GM23338 (cell line): ENCODE results near the gene OBSL1. TPM values are rescaled to one million over a fixed set of nuclear protein-coding genes. Genes with fewer than 3 reads are reported as not detected.

ENCODE experiments used
- ATAC-seq: fragments of 200-7000 bp; cut with Tn5 transposase; 3 replicates; pipeline ENCODE4 v1.9.1; 2020
- DNase-seq: peaks from one replicate; pipeline ENCODE4 v3.0.0-alpha.2; 2015; ENCODE audit warnings: low spot score
- H2AFZ ChIP-seq: fragments of 200-600 bp; sonication (generic); 2 replicates; pipeline ENCODE4 v1.8.0; 2016; ENCODE audit warnings: antibody characterized with exemption, mild to moderate bottlenecking, moderate library complexity
- H3F3A ChIP-seq: fragments of 200-600 bp; sonication (generic); replicated peaks from 2 replicates; pipeline ENCODE4 v1.8.0; 2017; ENCODE audit warnings: antibody characterized with exemption, mixed run types, low read depth
- H3K27ac ChIP-seq: fragments of 200-600 bp; sonication (generic); 2 replicates; pipeline ENCODE4 v1.6.1; 2016; ENCODE audit warnings: low read depth
- H3K27me3 ChIP-seq: fragments of 200-600 bp; sonication (generic); 2 replicates; pipeline ENCODE4 v1.8.0; 2016; ENCODE audit warnings: mild to moderate bottlenecking, mixed run types, moderate library complexity; ENCODE audit not compliant: insufficient read depth
- H3K36me3 ChIP-seq: fragments of 200-600 bp; sonication (generic); 2 replicates; pipeline ENCODE4 v1.8.0; 2016; ENCODE audit warnings: mild to moderate bottlenecking; ENCODE audit not compliant: insufficient read depth
- H3K4me1 ChIP-seq: fragments of 200-600 bp; sonication (generic); 2 replicates; pipeline ENCODE4 v1.8.0; 2016; ENCODE audit warnings: mild to moderate bottlenecking, moderate library complexity; ENCODE audit not compliant: insufficient read depth
- H3K4me2 ChIP-seq: fragments of 200-600 bp; sonication (generic); 2 replicates; pipeline ENCODE4 v1.7.1; 2017; ENCODE audit warnings: mixed run types
- H3K4me3 ChIP-seq: fragments of 200-600 bp; sonication (generic); 2 replicates; pipeline ENCODE4 v1.6.1; 2016; ENCODE audit warnings: mixed run types
- H3K79me2 ChIP-seq: fragments of 200-600 bp; sonication (generic); replicated peaks from 2 replicates; pipeline ENCODE4 v1.8.0; 2017; ENCODE audit warnings: mild to moderate bottlenecking; ENCODE audit not compliant: insufficient read depth
- H3K9me2 ChIP-seq: fragments of 200-600 bp; sonication (generic); 2 replicates; pipeline ENCODE4 v1.8.0; 2017; ENCODE audit not compliant: insufficient read depth
- H4K20me1 ChIP-seq: fragments of 200-600 bp; sonication (generic); replicated peaks from 2 replicates; pipeline ENCODE4 v1.8.0; 2017; ENCODE audit warnings: mild to moderate bottlenecking; ENCODE audit not compliant: insufficient read depth
- H3K27ac Mint-ChIP-seq: 2 replicates; pipeline ENCODE4 v1.8.0; 2020; ENCODE audit warnings: inconsistent platforms, mild to moderate bottlenecking, moderate library complexity, mixed read lengths
- H3K27me3 Mint-ChIP-seq: 3 replicates; pipeline ENCODE4 v1.8.0; 2022; ENCODE audit warnings: low read depth, mild to moderate bottlenecking, moderate library complexity, mixed read lengths, inconsistent platforms; ENCODE audit not compliant: insufficient read depth, poor library complexity
- H3K36me3 Mint-ChIP-seq: 3 replicates; pipeline ENCODE4 v1.8.0; 2021; ENCODE audit warnings: low read depth, mild to moderate bottlenecking, inconsistent platforms, moderate library complexity, mixed read lengths
- H3K4me1 Mint-ChIP-seq: 3 replicates; pipeline ENCODE4 v1.8.0; 2020; ENCODE audit warnings: mild to moderate bottlenecking, inconsistent platforms, mixed read lengths
- H3K4me3 Mint-ChIP-seq: 3 replicates; pipeline ENCODE4 v1.8.0; 2021; ENCODE audit warnings: moderate library complexity, mild to moderate bottlenecking, inconsistent platforms, mixed read lengths
- H3K9me3 Mint-ChIP-seq: 3 replicates; pipeline ENCODE4 v1.8.0; 2020; ENCODE audit warnings: moderate library complexity, mild to moderate bottlenecking, inconsistent platforms, mixed read lengths
- CTCF ChIP-seq, 2 experiments: fragments of 200-600 bp in 1 of 2; sonication (generic) in 1 of 2; conservative IDR thresholded peaks; 2 replicates each; pipeline versions ENCODE4 v1.5.1 to v1.6.1; 2016 to 2017; ENCODE audit warnings: antibody characterized with exemption in 2 of 2, low read depth in 2 of 2, mild to moderate bottlenecking in 2 of 2, moderate library complexity in 1 of 2
- ETS1 ChIP-seq: IDR thresholded peaks from 2 replicates; pipeline ENCODE4 v1.6.1; 2016; ENCODE audit warnings: antibody characterized with exemption
- JUNB ChIP-seq: IDR thresholded peaks from one replicate; pipeline ENCODE4 v1.6.1; 2016; ENCODE audit warnings: antibody characterized with exemption; ENCODE audit not compliant: unreplicated experiment
- NANOG ChIP-seq: IDR thresholded peaks from 2 replicates; pipeline ENCODE4 v1.6.1; 2016; ENCODE audit warnings: antibody characterized with exemption, borderline replicate concordance
- POLR2AphosphoS5 ChIP-seq: IDR thresholded peaks from 2 replicates; pipeline ENCODE4 v1.6.1; 2016; ENCODE audit warnings: antibody characterized with exemption, low read depth
- REST ChIP-seq: IDR thresholded peaks from one replicate; pipeline ENCODE4 v1.6.1; 2018; ENCODE audit warnings: antibody characterized with exemption; ENCODE audit not compliant: unreplicated experiment
- STAT1 ChIP-seq: IDR thresholded peaks from one replicate; pipeline ENCODE4 v1.6.1; 2016; ENCODE audit warnings: antibody characterized with exemption; ENCODE audit not compliant: unreplicated experiment
- ZNF114 ChIP-seq: fragments of 250-450 bp; sonication (Bioruptor Pico); IDR thresholded peaks from 2 replicates; pipeline ENCODE4 v1.5.0; 2020; ENCODE audit warnings: mild to moderate bottlenecking, moderate library complexity
- polyA plus RNA-seq: library from polyadenylated mRNA; unstranded; fragments of >200 nt; fragmentation: Nextera tagmentation; extraction: Ambion mirVana; gene quantifications from 2 replicates; pipeline ENCODE4 v1.2.1, GENCODE V29; 2016
- total RNA-seq: library from RNA; depleted of rRNA; stranded (reverse); fragments of >200 nt; shearing (Covaris generic); gene quantifications from 2 replicates; pipeline ENCODE4 v1.2.3, GENCODE V29; 2014

The OBSL1 gene
- total and polyA plus RNA-seq, 2 experiments from 2014 or later = 94.9 to 207 TPM

GRCh38 chr2:219615036-219615435 is 43.7 kb upstream of the OBSL1 start (continued):
- TF ChIP-seq ETS1 (no peak), JUNB (no peak), ZNF114 (no peak)

DNA sequence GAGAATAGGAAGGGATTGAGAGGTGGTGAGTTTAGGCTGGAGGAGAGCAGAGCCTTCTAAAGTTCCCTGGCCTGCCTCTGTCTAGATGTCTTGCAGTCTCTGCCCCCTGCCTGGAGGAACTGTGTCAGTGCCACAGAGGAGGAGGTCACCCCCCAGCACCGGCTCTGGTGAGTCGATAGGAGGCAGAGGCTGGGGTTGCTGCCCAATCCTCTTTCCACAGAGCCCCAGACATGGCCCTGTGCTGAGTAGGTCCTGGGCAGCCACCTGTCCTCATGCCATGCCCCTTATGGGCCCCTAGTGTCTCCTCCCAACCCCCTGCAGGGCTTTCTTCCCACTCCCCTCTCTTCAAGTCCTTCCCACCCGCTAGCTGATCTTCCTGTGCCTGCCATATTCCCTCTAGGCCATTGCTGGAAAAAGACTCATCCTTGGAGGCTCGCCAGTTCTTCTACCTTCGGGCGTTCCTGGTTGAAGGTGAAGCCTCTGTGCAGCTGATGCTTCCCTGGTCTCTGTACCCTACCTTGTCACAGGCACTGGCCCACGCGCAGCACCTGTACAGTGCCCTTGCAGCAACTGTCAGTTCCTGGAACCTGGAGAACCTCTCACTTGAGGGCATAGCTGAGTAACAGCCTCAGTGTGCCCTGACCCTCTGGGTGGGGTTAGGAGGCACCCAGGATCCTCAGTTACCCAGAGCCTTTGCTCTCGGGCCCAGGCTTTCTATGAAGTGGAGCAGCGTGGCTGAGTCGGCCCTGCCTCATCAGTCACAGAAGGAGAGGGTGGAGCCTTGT is 42.9 kb upstream of the OBSL1 start:
- Histone ChIP-seq H2AFZ (no peak overlapping the region), H3K9me2 (no peaks in the 10 kb centered on the region), H3K4me2 (no peak overlapping the region), H3F3A (0 out of 2 replicates have a peak, but pooled peaks cover 3% of the 10 kb centered on the region), H4K20me1 (no peaks in the 10 kb centered on the region), H3K79me2 (no peaks in the 10 kb centered on the region), H3K4me3 (no peak overlapping the region), H3K36me3 (no peaks in the 10 kb centered on the region), H3K27me3 (no peaks in the 10 kb centered on the region), H3K4me1 (no peaks in the 10 kb centered on the region), H3K27ac (no peak overlapping the region)
- peak overlapping the region; percentile 54; the same call in 1 of the 2 replicates for H3K27ac Mint-ChIP-seq
- no peaks in the 10 kb centered on the region for H3K9me3 Mint-ChIP-seq
- ATAC-seq = no peak
- DNase-seq = no peak
- H3K27me3 Mint-ChIP-seq = peaks cover 4% of the 10 kb centered on the region
- peaks cover 3% of the 10 kb centered on the region; the same call in 1 of the 3 replicates for H3K4me1 Mint-ChIP-seq
- H3K4me3 Mint-ChIP-seq = no peak overlapping the region
- peaks cover 15% of the 10 kb centered on the region; the same call in 2 of the 3 replicates for H3K36me3 Mint-ChIP-seq
- TF ChIP-seq JUNB (no peak), CTCF (conservative IDR thresholded peaks at IDR 0.05; ENCODE audit: low read depth in 2 of 2) (no peak), REST (no peak), NANOG (no peak), ZNF114 (no peak), POLR2AphosphoS5 (no peak), STAT1 (no peak)
